HUES48 (cell line): ENCODE data around the gene SEMA3G.

ENCODE experiments used
- H3K27ac ChIP-seq: one replicate; pipeline ENCODE4 v1.7.0; 2013; ENCODE audit warnings: low read depth, low read length, inconsistent platforms
- H3K27me3 ChIP-seq: 2 replicates; pipeline ENCODE4 v1.6.1; 2013; ENCODE audit warnings: mild to moderate bottlenecking, low read length; ENCODE audit not compliant: control insufficient read depth, insufficient read depth
- H3K36me3 ChIP-seq: 2 replicates; pipeline ENCODE4 v1.6.1; 2013; ENCODE audit warnings: low read length; ENCODE audit not compliant: control insufficient read depth, insufficient read depth
- H3K4me1 ChIP-seq: 2 replicates; pipeline ENCODE4 v1.6.1; 2013; ENCODE audit warnings: mild to moderate bottlenecking, low read length; ENCODE audit not compliant: control insufficient read depth, insufficient read depth
- H3K4me3 ChIP-seq: 2 replicates; pipeline ENCODE4 v1.5.1; 2013; ENCODE audit warnings: mild to moderate bottlenecking, low read depth, low read length
- H3K9ac ChIP-seq: 2 replicates; pipeline ENCODE4 v1.6.1; 2013; ENCODE audit warnings: mild to moderate bottlenecking, low read depth, low read length, moderate library complexity
- H3K9me3 ChIP-seq: 2 replicates; pipeline ENCODE4 v1.6.1; 2013; ENCODE audit warnings: low read length; ENCODE audit not compliant: control insufficient read depth, insufficient read depth

Gene SEMA3G

GRCh38 chr3:52441091-52441771 is 3.7 kb downstream of the SEMA3G start:
- Histone ChIP-seq H3K27me3 (no peaks in the 10 kb centered on the region), H3K4me3 (no peak overlapping the region), H3K9me3 (no peaks in the 10 kb centered on the region), H3K36me3 (no peaks in the 10 kb centered on the region), H3K27ac (no peak overlapping the region), H3K9ac (no peak overlapping the region), H3K4me1 (no peaks in the 10 kb centered on the region)

DNA sequence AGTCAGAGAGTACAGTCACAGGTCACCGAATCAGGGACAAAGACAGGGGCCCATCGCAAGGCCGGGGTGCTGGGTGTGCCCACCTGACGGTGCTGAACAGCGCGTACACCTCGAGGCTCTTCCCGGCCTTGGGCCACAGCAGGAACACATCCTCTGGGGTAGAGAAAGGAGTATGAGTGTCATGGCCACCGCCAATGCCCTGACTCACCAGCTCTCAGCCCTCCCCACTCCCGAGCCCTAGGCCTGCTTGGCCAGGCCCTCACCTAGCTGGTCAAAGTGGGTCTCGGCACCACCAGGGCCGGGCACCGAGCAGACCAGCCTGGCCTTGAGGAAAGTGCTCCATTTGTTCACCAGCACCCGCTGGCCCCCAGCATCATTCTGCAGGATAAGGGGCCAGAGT is 4.2 kb downstream of the SEMA3G start:
- no peaks in the 10 kb centered on the region for H3K27me3 ChIP-seq
- no peaks in the 10 kb centered on the region for H3K4me1 ChIP-seq
- H3K4me3 ChIP-seq, result no peak overlapping the region
- H3K27ac ChIP-seq, result no peak overlapping the region
- H3K9ac ChIP-seq, result no peak overlapping the region
- no peaks in the 10 kb centered on the region for H3K36me3 ChIP-seq
- no peaks in the 10 kb centered on the region for H3K9me3 ChIP-seq

DNA sequence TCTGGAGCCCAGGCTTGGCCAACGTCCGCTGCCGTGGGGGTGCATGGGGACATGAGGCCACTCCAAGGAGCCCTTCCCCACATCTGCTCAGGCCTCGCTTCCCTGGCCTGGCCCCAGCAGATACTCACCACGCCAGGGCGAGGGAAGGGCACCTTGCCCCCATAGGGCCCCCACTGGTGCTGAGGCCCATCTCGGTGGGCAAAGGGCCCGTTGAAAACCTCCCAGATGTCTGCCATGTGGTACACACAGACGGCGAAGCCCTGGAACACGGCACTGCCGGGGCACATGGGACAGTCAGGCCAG is 4.7 kb downstream of the SEMA3G start:
- Histone ChIP-seq H3K4me3 (no peak overlapping the region), H3K27me3 (no peaks in the 10 kb centered on the region)

DNA sequence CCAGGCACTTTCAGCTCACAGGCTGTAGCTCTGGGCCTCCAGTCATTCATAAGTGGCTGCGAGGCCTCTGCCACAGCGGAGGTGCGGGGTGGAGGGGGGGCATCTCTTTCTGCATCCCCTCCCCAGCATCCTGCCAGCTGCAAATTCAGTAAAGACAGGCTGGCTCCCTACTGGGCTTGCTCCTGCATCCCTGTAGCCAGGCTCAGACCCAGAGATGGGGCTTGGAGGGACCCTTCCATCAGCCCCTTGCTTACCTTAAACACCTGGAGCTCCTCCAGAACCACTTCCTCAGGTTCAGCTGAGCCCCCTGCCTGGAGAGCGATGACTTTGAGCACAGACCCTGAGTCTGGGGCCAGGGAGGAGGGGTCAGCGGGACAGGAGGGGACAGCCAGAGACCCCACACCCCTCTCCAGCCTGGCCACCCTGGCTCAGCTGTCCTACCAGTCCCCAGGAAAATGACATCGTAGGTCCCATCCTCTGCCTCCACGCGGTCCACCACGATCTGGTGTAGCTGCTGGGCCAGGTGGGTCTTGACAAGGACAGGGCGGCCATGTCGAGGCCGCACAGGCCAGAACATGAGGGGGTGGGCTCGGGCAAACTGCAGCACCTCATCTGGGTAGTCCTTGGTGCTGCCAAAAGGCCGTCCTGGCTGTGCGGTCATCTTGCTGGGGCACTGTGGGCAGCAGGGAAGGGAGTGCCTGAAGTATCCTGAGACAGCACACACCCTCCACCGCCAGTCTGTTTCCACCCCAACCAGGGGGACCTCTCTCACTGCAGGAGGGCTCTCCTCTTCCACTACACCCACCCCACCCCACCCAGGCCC is 5.3 kb downstream of the SEMA3G start:
- Histone ChIP-seq H3K27me3 (no peaks in the 10 kb centered on the region), H3K36me3 (no peaks in the 10 kb centered on the region), H3K9ac (no peak overlapping the region), H3K4me1 (no peaks in the 10 kb centered on the region), H3K27ac (no peak overlapping the region), H3K4me3 (no peak overlapping the region), H3K9me3 (no peaks in the 10 kb centered on the region)

More for the DNA sequence above, 4.7 kb downstream of the SEMA3G start:
- H3K9ac ChIP-seq, result no peak overlapping the region
- no peaks in the 10 kb centered on the region for H3K36me3 ChIP-seq
- no peaks in the 10 kb centered on the region for H3K4me1 ChIP-seq
- H3K9me3 ChIP-seq, result no peaks in the 10 kb centered on the region
- H3K27ac ChIP-seq, result no peak overlapping the region

DNA sequence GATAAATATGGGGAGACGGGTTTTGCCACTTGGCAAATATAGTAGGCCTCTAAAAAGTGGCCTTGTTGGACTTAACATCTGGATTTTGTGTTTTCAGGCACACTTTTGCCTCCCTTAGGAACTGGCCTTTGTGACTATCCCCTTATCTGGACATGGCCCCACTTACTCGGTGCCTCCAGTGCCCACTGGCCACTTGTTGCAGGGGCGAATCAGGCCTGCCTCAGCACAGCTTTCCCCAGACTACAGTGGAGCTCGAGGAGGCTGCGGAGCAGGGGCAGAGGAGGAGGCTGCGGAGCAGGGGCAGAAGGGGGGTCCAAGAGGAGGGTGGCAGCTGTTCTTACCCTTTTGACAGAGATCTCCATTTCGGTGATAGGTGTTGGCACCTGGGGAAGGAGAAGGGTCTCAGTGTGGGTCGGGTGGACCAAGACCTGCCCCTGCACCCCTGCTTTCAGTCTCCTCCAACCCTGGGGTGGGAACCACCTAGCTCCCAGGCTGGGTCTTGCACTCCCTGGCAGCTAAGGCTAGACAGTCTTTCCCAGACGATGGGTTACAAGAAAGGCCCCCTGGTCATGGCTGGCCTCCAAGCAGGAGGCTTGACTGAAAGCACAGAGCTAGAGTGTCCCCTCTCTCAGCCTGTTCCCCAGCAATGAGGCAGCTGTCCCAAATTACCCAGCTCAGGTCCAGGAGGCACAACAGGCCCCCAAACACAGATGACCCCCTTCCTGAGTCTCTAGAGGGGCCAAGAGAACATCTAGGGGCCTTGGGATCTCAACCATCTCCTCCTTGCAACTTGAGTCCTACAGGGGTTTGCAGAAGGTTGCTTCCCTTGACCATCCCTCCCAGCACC is 6.1 kb downstream of the SEMA3G start:
- no peaks in the 10 kb centered on the region for H3K4me1 ChIP-seq
- no peak overlapping the region for H3K4me3 ChIP-seq
- no peak overlapping the region for H3K9ac ChIP-seq
- H3K36me3 ChIP-seq, result no peaks in the 10 kb centered on the region
- H3K27ac ChIP-seq, result no peak overlapping the region
- no peaks in the 10 kb centered on the region for H3K27me3 ChIP-seq
- H3K9me3 ChIP-seq, result no peaks in the 10 kb centered on the region

DNA sequence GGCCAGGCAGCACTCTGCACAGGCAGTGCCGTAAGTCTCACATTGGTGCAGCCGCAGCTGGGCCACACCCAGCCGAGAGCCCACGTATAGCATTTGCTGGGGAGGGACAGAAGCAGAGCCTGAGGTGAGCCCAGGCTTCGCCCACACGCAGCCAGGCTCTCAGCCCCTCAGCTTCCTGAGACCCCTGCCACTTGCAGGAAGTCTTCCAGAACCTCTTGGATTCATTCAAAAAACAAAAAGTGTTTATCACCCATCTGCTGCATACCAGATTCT is 6.9 kb downstream of the SEMA3G start:
- Histone ChIP-seq H3K27ac (no peak overlapping the region), H3K36me3 (no peaks in the 10 kb centered on the region), H3K4me3 (no peak overlapping the region), H3K4me1 (no peaks in the 10 kb centered on the region), H3K9me3 (no peaks in the 10 kb centered on the region), H3K27me3 (no peaks in the 10 kb centered on the region), H3K9ac (no peak overlapping the region)

- no peaks in the 10 kb centered on the region for H3K4me1 ChIP-seq
- no peaks in the 10 kb centered on the region for H3K36me3 ChIP-seq
- no peaks in the 10 kb centered on the region for H3K27me3 ChIP-seq
- no peaks in the 10 kb centered on the region for H3K9me3 ChIP-seq
- H3K27ac ChIP-seq, result no peak overlapping the region
- no peak overlapping the region for H3K9ac ChIP-seq
- no peak overlapping the region for H3K4me3 ChIP-seq
These were observed 7.4 kb downstream of the SEMA3G start for GRCh38 chr3:52437326-52438103.

DNA sequence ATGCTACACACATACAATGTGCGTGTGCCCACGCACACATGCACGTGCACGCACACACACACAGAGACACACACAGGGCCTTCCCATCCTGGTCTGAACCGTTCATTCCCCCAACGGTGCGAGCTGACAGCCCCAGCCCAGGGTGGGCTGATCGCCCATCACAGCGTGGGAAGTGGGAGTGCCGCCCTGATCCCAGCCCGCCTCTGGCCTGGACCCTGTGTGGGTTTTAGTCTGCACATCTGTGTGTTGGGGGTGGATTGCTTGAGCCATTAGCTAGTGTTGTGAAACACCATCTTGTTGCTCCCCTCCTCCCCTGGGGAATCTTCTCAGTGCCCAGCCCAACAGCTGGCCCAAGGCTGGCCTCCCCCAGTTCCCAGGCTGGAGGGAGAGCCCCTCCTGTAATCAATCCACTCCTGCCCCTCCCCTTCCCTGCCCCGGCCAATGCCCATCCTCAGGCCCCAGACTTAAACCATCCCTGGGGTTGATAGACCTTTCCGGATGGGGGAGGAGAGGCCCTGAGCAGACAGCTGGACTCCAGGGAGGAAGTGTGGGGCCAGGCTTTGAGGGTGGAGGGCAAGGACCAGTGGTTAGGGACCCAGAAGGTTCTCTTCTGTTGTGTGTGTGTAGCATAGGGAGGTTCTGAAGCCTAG is 8.3 kb downstream of the SEMA3G start:
- H3K4me1 ChIP-seq, result no peaks in the 10 kb centered on the region
- H3K4me3 ChIP-seq, result no peak overlapping the region
- H3K36me3 ChIP-seq, result no peaks in the 10 kb centered on the region
- no peaks in the 10 kb centered on the region for H3K9me3 ChIP-seq
- no peaks in the 10 kb centered on the region for H3K27me3 ChIP-seq
- no peak overlapping the region for H3K27ac ChIP-seq
- H3K9ac ChIP-seq, result no peak overlapping the region

- Histone ChIP-seq H3K36me3 (no peaks in the 10 kb centered on the region), H3K9ac (no peak overlapping the region), H3K27me3 (no peaks in the 10 kb centered on the region), H3K9me3 (no peaks in the 10 kb centered on the region), H3K4me1 (no peaks in the 10 kb centered on the region), H3K27ac (no peak overlapping the region), H3K4me3 (no peak overlapping the region)
These were observed 9.4 kb downstream of the SEMA3G start for GRCh38 chr3:52435246-52436101.
